Measurements from ENCODE around the gene RASAL2. TPM values are rescaled to one million over a fixed set of nuclear protein-coding genes. Genes with fewer than 3 reads are reported as not detected.
A peak's percentile ranks its signal among the peaks of the same experiment; 100 is the strongest.

Gene RASAL2
- total RNA-seq, 1 donor from 2014 or later = 12.4 TPM

DNA sequence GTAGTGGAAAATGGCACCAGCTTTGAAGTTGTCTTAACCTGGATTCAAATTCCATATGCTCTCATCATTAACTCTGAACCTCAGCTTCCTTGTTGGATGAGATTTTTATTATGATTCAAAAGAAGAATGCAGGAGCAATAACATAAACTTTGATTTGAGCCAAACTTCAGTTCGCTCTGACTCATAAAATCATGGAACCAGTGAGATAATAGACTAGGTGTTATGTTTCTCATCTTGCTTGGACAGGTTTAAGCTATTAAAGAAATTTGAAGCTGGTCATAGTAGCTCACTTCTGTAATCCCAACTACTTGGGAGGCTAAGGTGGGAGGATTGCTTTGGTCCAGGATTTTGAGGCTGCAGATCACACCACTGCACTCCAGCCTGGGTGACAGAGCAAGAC is 230.1 kb downstream of the RASAL2 start:
- no peaks in the 10 kb centered on the region for H3K27me3 ChIP-seq (ENCODE audit: control insufficient read depth, insufficient read depth, low read length)
- TF ChIP-seq, protein P1, sequence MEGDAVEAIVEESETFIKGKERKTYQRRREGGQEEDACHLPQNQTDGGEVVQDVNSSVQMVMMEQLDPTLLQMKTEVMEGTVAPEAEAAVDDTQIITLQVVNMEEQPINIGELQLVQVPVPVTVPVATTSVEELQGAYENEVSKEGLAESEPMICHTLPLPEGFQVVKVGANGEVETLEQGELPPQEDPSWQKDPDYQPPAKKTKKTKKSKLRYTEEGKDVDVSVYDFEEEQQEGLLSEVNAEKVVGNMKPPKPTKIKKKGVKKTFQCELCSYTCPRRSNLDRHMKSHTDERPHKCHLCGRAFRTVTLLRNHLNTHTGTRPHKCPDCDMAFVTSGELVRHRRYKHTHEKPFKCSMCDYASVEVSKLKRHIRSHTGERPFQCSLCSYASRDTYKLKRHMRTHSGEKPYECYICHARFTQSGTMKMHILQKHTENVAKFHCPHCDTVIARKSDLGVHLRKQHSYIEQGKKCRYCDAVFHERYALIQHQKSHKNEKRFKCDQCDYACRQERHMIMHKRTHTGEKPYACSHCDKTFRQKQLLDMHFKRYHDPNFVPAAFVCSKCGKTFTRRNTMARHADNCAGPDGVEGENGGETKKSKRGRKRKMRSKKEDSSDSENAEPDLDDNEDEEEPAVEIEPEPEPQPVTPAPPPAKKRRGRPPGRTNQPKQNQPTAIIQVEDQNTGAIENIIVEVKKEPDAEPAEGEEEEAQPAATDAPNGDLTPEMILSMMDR (IDR thresholded peaks at IDR 0.05; ENCODE audit: insufficient read depth, low read length, severe bottlenecking) = no peak
- DNase-seq (ENCODE audit: low read depth) = peak; percentile 98
- H3K36me3 ChIP-seq (ENCODE audit: control insufficient read depth, insufficient read depth, low read length) = no peaks in the 10 kb centered on the region
- no peak overlapping the region for H3K4me3 ChIP-seq (ENCODE audit: low read depth, low read length)
- FAIRE-seq = no peak

DNA sequence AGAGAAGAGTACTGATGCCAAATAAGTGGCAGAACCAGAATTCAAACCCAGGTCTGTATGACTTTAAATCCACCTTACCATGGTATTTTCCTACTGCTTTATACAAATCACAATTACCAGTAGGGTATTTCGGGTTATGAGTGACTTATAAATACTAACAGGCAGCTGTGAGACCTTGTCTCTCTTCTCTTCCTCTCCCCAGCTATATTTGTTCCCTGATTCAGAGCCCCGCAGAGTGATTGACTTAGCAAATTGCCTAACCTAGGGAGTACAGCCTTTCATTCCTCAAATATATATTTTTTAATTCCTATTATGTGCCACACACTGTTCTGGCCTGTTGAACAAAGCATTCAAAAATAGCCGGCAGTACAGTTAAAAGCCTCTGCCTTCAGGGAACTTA is 234.8 kb downstream of the RASAL2 start:
- FAIRE-seq (no peak), DNase-seq (ENCODE audit: low read depth) (no peak)
- no peaks in the 10 kb centered on the region for H3K36me3 ChIP-seq (ENCODE audit: control insufficient read depth, insufficient read depth, low read length)
- H3K4me3 ChIP-seq (ENCODE audit: low read depth, low read length) = no peak overlapping the region
- no peaks in the 10 kb centered on the region for H3K27me3 ChIP-seq (ENCODE audit: control insufficient read depth, insufficient read depth, low read length)
- TF ChIP-seq, protein P1 (IDR thresholded peaks at IDR 0.05; ENCODE audit: insufficient read depth, low read length, severe bottlenecking) = no peak

DNA sequence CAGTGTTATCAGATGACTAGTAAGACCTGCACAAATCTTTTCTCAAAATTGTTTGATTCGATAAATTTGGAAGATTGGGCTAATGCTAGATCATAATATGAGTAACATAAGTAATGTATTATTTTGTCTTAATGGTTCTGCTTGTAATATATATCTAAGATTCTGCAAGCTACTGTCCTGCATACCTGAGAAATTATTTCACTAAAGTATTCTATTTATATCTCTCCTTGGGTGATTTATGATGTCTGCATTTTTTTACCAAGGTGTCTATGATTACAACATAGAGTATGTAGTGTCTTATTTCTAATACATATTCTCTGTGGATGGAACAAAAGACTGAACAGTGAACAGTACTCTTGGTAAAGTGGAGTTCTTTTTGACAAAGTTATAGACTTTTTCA is 236.2 kb downstream of the RASAL2 start:
- TF ChIP-seq, protein P1 (IDR thresholded peaks at IDR 0.05; ENCODE audit: insufficient read depth, low read length, severe bottlenecking) = no peak
- Histone ChIP-seq H3K36me3 (ENCODE audit: control insufficient read depth, insufficient read depth, low read length) (no peaks in the 10 kb centered on the region), H3K4me3 (ENCODE audit: low read depth, low read length) (no peak overlapping the region), H3K27me3 (ENCODE audit: control insufficient read depth, insufficient read depth, low read length) (no peaks in the 10 kb centered on the region)
- no peak for FAIRE-seq
- DNase-seq (ENCODE audit: low read depth) = peak; percentile 80

DNA sequence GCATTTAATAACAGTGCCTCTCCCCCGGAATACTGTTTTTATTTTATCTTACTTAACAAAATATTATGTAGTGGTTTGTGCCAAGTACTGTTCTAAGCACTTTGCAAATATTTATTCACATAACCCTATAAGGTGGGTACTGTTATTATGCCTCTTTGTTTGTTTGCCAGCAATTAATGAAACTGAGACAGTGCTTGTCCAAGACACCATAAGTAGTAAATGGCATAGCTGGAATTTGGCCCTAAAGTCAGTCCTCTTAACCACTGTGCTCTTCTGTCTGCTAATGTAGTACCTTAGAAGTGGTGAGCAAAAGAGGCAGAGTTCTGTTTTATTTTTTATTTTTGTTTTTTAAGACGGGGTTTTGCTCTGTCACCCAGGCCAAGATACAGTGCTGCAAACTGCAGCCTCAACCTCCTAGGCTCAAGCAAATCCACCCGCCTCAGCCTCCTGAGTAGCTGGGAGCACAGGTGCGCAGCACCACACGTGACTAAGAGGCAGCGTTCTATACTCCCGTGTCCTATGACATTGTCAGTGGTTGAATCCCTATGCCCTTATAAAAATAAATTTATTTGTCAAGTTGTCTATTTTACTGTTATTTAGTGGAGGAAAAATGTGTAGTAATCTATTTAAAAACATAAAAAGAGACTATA is 237.1 kb downstream of the RASAL2 start:
- FAIRE-seq = no peak

DNA sequence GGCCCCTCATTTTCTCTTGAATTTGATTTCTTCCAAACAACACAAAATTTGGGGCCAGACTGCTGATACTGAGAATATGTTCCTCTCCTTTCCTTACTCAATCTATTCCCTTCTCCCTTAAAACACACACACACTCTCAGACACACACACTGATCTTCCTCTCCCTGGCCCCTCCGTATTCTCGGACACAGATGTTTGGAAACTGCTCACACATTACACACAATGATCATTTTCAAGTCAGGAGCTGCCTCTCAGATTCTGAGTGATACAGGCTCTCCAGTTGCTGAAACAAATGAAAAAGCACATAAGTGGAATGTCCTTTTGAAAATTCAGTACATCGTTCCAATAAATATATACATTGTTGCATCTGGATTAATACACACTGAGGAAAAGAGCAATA is 241.5 kb downstream of the RASAL2 start:
- TF ChIP-seq, protein P1 (IDR thresholded peaks at IDR 0.05; ENCODE audit: insufficient read depth, low read length, severe bottlenecking) = no peak
- FAIRE-seq (no peak), DNase-seq (ENCODE audit: low read depth) (no peak)
- Histone ChIP-seq H3K36me3 (ENCODE audit: control insufficient read depth, insufficient read depth, low read length) (no peaks in the 10 kb centered on the region), H3K4me3 (ENCODE audit: low read depth, low read length) (no peak overlapping the region), H3K27me3 (ENCODE audit: control insufficient read depth, insufficient read depth, low read length) (no peaks in the 10 kb centered on the region)

More for the DNA sequence above, 237.1 kb downstream of the RASAL2 start:
- Histone ChIP-seq H3K36me3 (ENCODE audit: control insufficient read depth, insufficient read depth, low read length) (no peaks in the 10 kb centered on the region), H3K27me3 (ENCODE audit: control insufficient read depth, insufficient read depth, low read length) (no peaks in the 10 kb centered on the region), H3K4me3 (ENCODE audit: low read depth, low read length) (no peak overlapping the region)
- TF ChIP-seq, protein P1 (IDR thresholded peaks at IDR 0.05; ENCODE audit: insufficient read depth, low read length, severe bottlenecking) = no peak
- no peak for DNase-seq (ENCODE audit: low read depth)
